ENCODE data around the gene HOXD1. TPM values are rescaled to one million over a fixed set of nuclear protein-coding genes. Genes with fewer than 3 reads are reported as not detected.

Gene HOXD1
- total RNA-seq, 4 donors from 2014 or later, result 0.20 TPM; not detected in 3

GRCh38 chr2:176200971-176201370, 12.5 kb downstream of the HOXD1 start:
- ATAC-seq (no peak), DNase-seq (no peak)
- intact Hi-C loops (cut with DNase I; ENCODE audit: low total_unique reads) (no loop called here), in situ Hi-C loops (cut with MboI; ENCODE audit: low sequenced_read_pairs in 4 of 4) (no loop called here)
- no peak for TF ChIP-seq POLR2A (IDR thresholded peaks at IDR 0.05)
- no peak for TF ChIP-seq CTCF (IDR thresholded peaks at IDR 0.05 in 4 of 5, conservative IDR thresholded peaks at IDR 0.05 in 1 of 5)
- Histone ChIP-seq H3K36me3 (no peaks in the 10 kb centered on the region), H3K27me3 (no peaks in the 10 kb centered on the region), H3K4me3 (no peak overlapping the region), H3K9me3 (no peaks in the 10 kb centered on the region), H3K27ac (no peak overlapping the region), H3K4me1 (no peaks in the 10 kb centered on the region)

- Histone ChIP-seq H3K9me3 (no peaks in the 10 kb centered on the region), H3K4me3 (no peak overlapping the region), H3K4me1 (no peaks in the 10 kb centered on the region), H3K27me3 (no peaks in the 10 kb centered on the region), H3K36me3 (no peaks in the 10 kb centered on the region), H3K27ac (no peak overlapping the region)
- DNase-seq (no peak), ATAC-seq (no peak)
- in situ Hi-C loops (cut with MboI; ENCODE audit: low sequenced_read_pairs in 4 of 4) (no loop called here), intact Hi-C loops (cut with DNase I; ENCODE audit: low total_unique reads) (no loop called here)
- no peak for TF ChIP-seq CTCF (IDR thresholded peaks at IDR 0.05 in 4 of 5, conservative IDR thresholded peaks at IDR 0.05 in 1 of 5)
- TF ChIP-seq POLR2A (IDR thresholded peaks at IDR 0.05), result no peak
Observed at GRCh38 chr2:176202491-176202890, 14.0 kb downstream of the HOXD1 start.

DNA sequence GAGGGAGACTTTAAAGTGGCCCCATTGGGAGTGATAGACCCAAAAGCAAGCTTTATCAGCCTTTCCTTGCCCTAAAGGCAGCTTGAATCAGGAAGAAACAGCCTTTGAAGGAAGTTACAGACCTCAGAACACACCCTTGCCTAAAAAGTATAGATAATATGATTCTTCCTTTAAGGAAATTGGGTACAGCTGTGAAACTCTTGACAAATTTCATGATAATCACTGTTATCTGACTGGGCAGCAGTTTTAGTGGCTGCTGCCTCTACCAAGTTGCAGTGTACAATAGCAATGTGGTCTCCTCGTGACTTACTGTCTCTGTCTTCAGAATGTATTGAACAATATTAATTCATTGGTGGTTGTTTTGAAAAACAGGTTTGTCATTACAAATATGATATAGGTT, 16.7 kb downstream of the HOXD1 start:
- ATAC-seq (no peak), DNase-seq (no peak)
- Histone ChIP-seq H3K4me1 (no peaks in the 10 kb centered on the region), H3K27me3 (no peaks in the 10 kb centered on the region), H3K9me3 (no peaks in the 10 kb centered on the region), H3K27ac (no peak overlapping the region), H3K36me3 (no peaks in the 10 kb centered on the region), H3K4me3 (no peak overlapping the region)
- in situ Hi-C loops (cut with MboI; ENCODE audit: low sequenced_read_pairs in 4 of 4) (no loop called here), intact Hi-C loops (cut with DNase I; ENCODE audit: low total_unique reads) (no loop called here)
- TF ChIP-seq CTCF (IDR thresholded peaks at IDR 0.05 in 4 of 5, conservative IDR thresholded peaks at IDR 0.05 in 1 of 5) (no peak), POLR2A (IDR thresholded peaks at IDR 0.05) (no peak)

DNA sequence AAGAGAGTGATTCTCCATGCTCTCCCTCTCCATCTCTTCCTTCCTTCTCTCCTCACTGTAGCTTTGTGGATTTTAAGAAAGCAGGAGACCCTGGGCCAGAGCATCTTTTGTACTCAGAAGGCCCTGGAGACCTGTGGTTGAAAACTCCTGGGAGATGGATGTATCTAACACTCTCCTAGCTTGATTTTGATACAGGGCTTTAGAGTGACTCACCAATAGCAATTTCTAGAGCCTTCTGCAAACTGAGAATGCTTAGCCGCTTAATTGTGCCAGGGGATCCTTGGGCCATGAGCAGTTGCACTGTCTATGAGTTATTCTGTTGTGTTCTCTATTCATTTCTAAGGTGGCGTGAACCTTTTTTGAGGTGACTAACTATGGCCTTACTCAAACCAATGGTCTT, 17.7 kb downstream of the HOXD1 start:
- Histone ChIP-seq H3K4me3 (no peak overlapping the region), H3K9me3 (no peaks in the 10 kb centered on the region), H3K36me3 (no peaks in the 10 kb centered on the region), H3K4me1 (no peaks in the 10 kb centered on the region), H3K27me3 (no peaks in the 10 kb centered on the region), H3K27ac (no peak overlapping the region)
- TF ChIP-seq POLR2A (IDR thresholded peaks at IDR 0.05), result no peak
- no peak for TF ChIP-seq CTCF (IDR thresholded peaks at IDR 0.05 in 4 of 5, conservative IDR thresholded peaks at IDR 0.05 in 1 of 5)
- in situ Hi-C loops (cut with MboI; ENCODE audit: low sequenced_read_pairs in 4 of 4) (no loop called here), intact Hi-C loops (cut with DNase I; ENCODE audit: low total_unique reads) (no loop called here)
- DNase-seq (no peak), ATAC-seq (no peak)

- DNase-seq (no peak), ATAC-seq (no peak)
- Histone ChIP-seq H3K4me3 (no peak overlapping the region), H3K9me3 (no peaks in the 10 kb centered on the region), H3K27ac (no peak overlapping the region), H3K4me1 (no peaks in the 10 kb centered on the region), H3K27me3 (no peaks in the 10 kb centered on the region), H3K36me3 (no peaks in the 10 kb centered on the region)
- in situ Hi-C loops (cut with MboI; ENCODE audit: low sequenced_read_pairs in 4 of 4) (no loop called here), intact Hi-C loops (cut with DNase I; ENCODE audit: low total_unique reads) (no loop called here)
- TF ChIP-seq CTCF (IDR thresholded peaks at IDR 0.05 in 4 of 5, conservative IDR thresholded peaks at IDR 0.05 in 1 of 5) (no peak), POLR2A (IDR thresholded peaks at IDR 0.05) (no peak)
Observed at GRCh38 chr2:176206682-176207081, 18.2 kb downstream of the HOXD1 start.

All from gastrocnemius medialis (tissue), 4 donors.